GM20000 (cell line): Measurements from ENCODE around the gene TTL.
A peak's percentile ranks its signal among the peaks of the same experiment; 100 is the strongest.

Experiments
- DNase-seq: peaks from one replicate; pipeline ENCODE4 v3.0.0; 2012; ENCODE audit warnings: low spot score
- CTCF ChIP-seq: IDR thresholded peaks from 2 replicates; pipeline ENCODE4 v1.5.1; 2012; ENCODE audit warnings: mild to moderate bottlenecking, control low read depth; ENCODE audit errors: extremely low read depth, missing control alignments

The TTL gene

DNA sequence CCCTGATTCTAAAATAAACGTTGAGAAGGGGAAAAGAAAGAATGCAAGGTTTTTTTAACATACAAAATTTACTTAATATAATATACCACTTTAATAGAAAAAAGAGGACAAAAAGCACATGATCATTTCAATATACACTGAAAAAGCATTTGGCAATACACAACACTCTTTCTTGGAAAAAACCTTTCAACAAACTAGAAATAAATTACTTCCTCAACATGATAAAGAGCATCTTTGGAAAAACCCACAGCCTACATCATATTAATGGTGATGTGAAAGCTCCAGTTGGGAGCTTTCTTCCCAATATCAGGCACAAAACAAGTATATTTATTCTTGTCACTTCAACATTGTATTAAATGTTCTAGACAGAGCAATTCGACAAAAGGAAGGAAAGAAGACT is 57.4 kb downstream of the TTL start:
- no peak for TF ChIP-seq CTCF
- DNase-seq = no peak

DNA sequence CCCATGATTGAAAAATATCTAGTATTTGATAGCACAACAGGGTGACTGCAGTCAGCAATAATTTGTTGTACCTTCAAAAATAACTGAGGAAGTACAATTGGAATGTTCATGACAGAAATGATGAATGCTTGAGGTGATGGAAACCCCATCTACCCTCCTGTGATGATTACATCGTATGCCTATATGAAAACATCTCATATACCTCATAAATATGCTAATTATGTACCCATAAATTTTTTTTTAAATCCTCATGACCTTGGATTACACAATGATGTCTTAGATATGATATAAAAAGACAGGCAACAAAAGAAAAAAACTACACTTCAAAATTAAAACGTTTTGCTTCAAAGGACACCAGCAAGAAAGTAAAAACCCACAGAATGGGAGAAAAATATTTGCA is 59.0 kb downstream of the TTL start:
- no peak for DNase-seq
- TF ChIP-seq CTCF = no peak

- TF ChIP-seq CTCF = no peak
- peak; percentile 73 for DNase-seq
Measured at GRCh38 chr2:112541315-112542122, 59.6 kb downstream of the TTL start.

- TF ChIP-seq CTCF = no peak
- peak; percentile 83 for DNase-seq
Measured at GRCh38 chr2:112542123-112542983, 60.4 kb downstream of the TTL start, which contains the start of gene POLR1B. Gene POLR1B, plus strand, starts transcription at chr2:112542465. Its CDS starts 30 bp downstream, at chr2:112542495.

GRCh38 chr2:112542984-112543661 is 61.2 kb downstream of the TTL start:
- no peak for TF ChIP-seq CTCF
- DNase-seq = peak; percentile 19

DNA sequence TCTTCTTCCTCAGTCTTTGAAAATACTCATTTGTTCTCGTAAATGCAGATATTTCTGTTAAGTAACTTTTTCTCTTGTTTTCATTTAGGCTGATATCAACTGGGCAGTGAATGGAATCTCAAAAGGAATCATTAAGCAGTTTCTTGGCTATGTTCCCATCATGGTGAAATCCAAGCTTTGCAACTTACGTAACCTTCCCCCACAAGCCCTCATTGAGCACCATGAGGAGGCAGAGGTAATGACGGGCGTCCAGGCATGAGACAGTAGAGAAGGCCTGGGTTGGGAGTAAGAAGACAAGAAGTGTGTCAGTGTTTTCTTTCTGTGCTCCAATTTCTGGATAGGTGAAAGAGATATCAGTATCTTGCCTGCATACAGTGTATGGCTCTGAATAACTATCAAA is 65.4 kb downstream of the TTL start:
- no peak for DNase-seq

More for the DNA sequence above, 65.4 kb downstream of the TTL start:
- no peak for TF ChIP-seq CTCF
